ENCODE data around the gene IQCF2. TPM values are rescaled to one million over a fixed set of nuclear protein-coding genes. Genes with fewer than 3 reads are reported as not detected.
"Not testable (repeated sequence)": the region's sequence is repeated elsewhere in the genome, so short reads cannot be mapped to it uniquely, and the experiment has no call there.

The IQCF2 gene
- not detected in 2 replicates for total RNA-seq (2014; rRNA removed; shearing (Covaris generic))

DNA sequence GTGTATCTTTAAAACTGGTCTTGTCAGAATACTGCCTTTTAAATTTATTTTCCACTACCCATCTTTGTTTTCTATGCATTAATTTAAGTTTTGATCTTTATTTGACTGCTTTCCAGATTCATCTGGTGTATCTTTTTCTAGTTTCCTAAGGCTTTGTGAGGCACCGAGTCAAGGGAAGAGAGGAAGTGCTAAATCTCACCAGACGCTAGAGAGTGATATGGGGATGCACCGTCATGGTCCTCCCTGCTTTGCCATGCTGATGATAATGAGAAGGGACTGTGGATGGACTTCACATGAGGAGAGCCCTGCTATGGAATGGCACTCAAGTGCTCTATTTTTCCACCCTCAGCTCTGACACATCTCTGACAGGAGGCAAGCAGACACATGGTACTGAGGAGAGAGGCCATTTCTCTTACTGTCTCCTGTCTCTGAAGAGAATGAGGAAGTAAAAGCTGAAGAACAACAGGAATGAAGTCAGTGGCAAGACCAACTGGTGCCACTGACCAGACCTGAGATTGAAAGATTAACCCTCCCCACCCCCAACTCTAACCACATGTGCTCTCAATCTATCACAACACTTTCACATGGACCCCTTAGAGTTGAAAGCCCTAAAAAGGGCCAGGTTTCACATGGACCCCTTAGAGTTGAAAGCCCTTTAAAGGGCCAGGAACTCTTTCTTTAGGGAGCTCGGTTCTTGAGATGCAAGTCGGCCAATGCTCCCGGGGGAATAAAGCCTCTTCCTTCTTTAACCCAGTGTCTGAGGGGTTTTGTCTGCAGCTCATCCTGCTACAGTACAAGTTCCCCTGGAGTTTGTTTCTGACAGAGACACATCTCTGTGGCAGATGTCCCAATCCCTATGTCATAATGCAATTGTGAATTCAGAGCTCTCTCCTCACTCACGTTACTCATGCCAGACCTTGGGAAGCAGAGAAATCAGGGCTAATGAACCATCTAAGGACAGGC lies at the start of gene IQCF2:
Gene IQCF2 (plus strand): TSS at position 913 of the 963 bp plus-strand sequence. CDS start 52 bp downstream, outside the sequence.
- no peak for DNase-seq (ENCODE audit: low spot score)

DNA sequence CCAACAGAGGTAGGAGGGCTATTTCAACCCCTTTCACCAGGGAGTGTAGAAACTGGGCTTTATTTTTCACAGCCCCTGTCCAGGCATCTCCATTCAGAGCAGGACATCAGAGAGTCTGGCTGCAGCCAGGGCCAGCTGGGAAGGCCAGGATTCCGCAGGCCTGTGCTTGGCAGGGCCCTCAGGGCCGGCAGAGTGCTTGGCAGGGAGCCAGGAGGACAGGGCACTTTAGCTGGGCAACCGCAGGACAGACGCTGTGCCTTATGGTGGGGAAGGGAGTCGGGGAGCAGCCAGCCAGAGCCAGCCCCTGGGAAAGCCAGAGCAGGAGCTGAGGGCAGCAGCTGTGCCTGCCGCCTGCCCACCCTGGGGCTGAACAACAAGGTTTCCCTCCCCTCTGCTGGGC lies 47.9 kb upstream of the IQCF2 start:
- no peak for DNase-seq (ENCODE audit: low spot score)

DNA sequence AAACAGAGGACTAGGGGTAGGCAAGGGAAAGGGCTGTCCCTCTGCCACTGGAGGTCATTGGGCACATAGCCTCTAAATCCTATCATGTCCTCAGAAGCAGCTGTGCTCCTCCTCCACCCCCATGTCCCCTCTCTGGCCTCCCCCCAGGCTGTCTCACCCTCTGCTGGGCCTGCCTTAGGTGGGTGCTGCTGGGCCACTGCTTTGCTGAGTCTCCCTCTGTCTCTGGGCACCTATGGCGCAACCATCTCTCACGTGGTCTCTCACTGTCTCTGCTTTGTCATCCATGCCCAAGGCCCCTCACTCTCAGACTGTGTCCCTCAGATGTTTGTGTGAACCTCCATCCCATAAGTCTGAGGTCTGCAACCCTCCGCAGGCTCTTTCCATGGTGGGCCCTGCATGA lies 47.4 kb upstream of the IQCF2 start:
- no peak for DNase-seq (ENCODE audit: low spot score)

DNA sequence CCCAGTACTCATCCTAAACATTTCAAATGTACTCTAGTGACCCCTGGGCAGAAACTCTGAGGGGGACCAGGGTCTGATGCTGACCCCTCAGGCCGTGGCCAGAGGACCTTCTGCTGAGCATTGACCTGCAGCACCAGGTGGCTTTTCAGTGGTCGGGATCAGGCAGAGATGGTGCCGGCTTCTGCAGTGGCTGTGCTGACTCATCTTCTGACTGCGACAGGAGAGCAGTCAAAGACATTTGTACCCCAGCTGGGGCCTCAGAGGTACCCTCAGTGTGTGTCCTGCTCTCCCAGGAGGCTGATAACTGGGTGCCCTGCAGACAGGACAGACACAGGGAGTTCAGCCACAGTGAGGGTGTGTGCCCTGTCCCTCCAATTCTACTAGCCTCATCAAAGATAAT lies 45.8 kb upstream of the IQCF2 start:
- DNase-seq (ENCODE audit: low spot score) = no peak

DNA sequence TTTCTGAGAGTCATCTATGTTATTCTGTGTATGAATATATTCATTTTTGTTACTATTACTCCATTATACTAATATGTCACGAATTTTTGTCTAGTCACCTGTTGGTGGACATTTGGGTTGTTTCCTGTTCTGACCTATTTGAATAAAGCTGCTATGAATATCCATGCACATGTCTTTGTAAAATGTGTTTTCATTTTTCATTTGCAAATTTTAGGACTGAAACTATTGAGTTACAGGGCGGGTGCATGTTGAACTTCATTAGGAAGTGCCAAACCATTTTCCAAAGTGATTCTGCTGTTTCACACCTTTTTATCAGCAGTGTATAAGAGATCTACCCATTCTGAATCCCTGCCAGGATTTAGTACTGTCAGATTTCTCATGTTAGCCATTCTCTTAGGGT lies 44.7 kb upstream of the IQCF2 start:
- DNase-seq (ENCODE audit: low spot score) = no peak

DNA sequence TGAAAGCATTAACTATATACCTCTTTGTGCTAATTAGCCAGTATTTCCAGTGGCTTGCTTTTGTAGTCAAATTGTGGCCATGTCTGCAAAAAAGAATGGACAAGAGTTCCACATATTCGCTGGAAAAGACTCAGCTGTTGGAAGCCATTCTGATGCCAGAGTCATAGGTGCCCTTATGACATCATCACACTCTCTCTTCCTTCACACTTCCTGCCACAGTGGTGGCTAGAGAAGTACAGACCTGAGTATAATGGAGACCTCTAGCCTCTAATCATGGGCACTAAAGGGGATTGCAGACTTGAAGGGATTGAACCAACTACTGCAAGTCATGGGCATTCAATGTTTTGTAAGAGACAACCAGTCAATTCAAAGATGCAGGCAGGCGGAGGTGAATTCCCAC lies 44.0 kb upstream of the IQCF2 start:
- DNase-seq (ENCODE audit: low spot score) = no peak

DNA sequence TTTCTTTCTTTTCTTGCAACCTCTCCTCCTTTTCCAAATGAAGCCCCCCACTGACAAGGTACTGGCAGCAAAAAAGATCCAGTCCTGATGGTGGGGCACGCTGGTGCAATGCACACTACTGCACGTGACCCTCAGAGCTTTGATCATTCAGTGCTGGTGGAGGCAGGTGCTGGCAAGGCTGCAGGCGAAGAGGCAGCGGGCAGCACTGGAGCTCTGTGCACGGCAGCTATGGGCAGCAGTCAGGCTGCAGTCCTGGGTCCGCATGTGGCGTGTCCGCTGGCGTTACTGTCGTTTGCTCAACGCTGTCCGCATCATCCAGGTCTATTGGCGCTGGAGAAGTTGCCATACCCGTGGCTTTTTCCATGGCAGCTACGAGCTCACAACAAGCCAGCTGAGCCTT lies 42.3 kb upstream of the IQCF2 start:
- DNase-seq (ENCODE audit: low spot score) = no peak

DNA sequence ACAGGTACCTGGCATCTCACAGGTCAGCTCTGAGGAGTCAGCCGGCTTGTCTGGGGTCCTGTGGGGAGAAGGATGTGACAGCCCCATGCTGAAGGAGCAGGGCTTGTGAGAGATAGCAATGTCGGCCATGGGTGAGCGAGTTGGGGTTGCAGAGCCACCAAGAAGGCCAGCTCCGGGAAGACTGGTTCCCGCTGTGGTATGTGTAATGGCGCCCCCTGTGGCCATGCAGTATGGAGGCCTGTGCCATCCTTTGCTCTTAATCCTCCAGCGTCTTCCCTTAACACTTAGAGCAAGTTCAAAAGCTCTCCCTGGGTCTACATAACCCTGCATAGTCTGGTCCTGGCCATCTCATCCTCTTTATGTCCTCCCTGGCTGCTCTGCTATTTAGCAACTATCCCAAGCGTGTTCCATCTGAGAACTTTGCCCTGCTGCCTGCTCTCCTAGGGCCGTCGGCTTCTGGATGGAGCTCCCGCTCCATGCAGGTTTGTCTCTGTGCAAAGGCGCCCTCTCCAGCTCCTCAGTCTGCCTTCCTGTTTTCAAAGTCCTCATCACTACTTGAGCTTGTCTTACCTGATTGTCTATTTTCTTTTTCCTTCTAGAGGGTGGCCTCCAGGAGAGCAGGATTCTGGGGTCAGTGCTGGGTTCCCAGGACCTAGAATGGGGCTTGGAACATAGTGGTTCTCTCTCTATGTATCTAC lies 41.6 kb upstream of the IQCF2 start:
- no peak for DNase-seq (ENCODE audit: low spot score)

DNA sequence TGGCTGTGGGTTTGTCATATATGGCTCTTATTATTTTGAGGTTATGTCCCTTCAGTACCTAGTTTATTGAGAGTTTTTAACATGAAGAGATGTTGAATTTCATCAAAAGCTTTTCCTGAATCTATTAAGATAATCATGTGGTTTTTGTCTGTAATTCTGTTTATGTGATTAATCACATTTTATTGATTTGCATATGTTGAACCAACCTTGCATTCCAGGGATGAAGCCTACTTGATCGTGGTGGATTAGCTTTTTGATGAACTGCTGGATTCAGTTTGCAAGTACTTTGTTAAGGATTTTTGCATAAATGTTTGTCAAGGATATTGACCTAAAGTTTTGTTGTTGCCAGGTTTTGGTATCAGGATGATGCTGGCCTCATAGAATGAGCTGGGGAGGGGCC lies 33.1 kb upstream of the IQCF2 start:
- no peak for DNase-seq (ENCODE audit: low spot score)

DNA sequence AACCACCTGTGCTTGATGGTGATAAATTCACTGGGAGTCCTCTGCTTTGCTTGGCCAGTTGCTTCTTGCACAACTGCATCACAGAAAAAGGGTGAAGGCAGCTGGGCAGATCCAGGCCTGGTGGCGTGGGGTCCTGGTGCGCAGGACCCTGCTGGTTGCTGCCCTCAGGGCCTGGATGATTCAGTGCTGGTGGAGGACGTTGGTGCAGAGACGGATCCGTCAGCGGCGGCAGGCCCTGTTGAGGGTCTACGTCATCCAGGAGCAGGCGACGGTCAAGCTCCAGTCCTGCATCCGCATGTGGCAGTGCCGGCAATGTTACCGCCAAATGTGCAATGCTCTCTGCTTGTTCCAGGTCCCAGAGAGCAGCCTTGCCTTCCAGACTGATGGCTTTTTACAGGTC lies 31.1 kb upstream of the IQCF2 start:
- DNase-seq (ENCODE audit: low spot score) = no peak

DNA sequence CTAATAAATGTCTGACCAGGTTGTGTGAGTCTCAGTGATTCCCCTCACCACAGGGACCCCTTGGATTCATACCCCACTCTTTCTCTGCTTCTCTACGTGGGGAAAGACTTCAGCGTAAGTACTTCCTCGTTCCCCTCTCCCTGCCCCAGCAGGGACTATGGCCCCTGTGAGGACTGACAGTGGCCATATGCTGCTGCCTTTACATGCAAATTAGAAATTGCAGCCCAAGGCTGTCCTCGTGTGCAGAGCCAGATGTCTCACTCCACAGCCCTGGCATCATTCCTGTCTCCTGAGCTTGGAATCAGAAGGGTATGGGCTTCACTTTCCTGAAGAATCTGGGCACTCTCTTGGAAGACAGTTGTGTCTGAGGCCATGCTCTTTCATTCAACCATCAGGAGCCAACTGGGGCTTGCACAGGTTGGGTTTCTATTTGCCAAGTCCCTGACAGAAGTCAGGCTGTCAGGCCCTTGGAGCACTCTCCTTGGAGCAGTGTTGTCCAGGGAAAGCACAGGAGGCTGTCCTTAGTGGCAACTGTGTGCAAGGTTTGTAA lies 30.5 kb upstream of the IQCF2 start:
- no peak for DNase-seq (ENCODE audit: low spot score)

DNA sequence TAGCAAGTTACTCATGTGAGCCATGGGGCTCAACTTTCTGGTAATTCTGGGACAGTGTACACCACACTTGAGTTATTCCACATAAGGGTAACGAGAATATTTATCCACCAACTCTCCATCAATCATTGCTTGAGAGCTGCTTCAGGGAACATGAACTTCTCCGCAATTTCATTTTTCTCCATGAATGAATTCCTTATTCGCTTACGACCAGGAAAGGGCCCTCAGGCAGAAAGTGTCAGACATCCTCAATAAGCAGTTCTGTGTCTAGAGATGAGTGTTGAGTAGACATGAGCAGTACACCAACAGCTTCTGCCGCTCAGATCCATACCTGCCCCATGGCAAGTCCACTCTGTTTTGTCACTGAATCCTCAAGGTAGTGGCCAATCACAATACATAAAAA lies 24.8 kb upstream of the IQCF2 start:
- DNase-seq (ENCODE audit: low spot score) = no peak

DNA sequence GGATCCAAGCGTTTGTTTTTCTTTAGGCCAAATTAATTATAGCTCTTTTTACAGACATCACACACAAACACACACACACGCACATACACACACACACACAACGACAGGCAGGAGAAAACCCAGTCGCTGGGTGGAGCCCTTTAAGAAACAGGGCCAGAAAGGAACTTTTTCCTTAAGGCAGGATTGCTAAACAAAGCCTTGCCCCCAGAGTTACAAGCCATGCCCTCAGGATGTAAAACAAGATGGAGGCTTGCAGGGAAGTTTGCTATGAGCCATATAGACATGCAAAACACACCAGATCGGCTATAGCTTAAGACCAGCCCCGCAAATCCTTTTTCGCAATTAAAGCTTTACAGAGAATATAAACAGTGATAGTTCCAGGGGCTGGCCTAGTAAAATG lies 16.3 kb upstream of the IQCF2 start:
- no peak for DNase-seq (ENCODE audit: low spot score)

DNA sequence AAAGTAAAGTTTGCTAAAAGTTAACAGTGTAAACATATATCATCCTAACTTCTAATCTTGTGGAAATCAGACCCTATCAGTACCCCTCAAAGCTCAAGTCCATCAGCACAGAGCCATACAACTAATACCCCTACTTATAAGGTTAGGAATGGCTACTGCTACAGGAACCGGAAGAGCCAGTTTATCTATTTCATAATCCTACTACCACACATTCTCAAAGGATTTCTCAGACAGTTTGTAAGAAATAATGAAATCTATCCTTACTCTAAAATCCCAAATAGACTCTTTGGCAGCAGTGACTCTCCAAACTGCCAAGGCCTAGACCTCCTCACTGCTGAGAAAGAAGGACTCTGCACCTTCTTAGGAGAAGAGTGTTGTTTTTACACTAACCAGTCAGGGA lies 6.0 kb upstream of the IQCF2 start:
- DNase-seq (ENCODE audit: low spot score) = not testable (repeated sequence)

DNA sequence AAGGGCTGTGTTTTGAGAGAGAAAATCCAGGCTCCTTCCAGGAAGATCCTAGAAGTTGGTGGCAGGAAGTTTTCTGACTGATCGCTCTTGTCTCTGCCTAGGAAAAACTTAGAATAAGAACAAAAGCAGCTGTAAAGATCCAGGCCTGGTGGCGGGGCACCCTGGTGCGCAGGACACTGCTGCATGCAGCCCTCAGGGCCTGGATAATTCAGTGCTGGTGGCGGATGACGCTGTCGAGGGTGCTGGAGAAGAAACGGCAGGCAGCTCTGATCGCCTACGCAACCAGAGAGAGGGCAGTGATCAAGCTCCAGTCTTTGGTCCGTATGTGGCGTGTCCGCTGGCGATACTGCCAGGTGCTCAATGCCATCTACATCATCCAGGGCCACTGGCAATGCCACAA lies 1.5 kb downstream of the IQCF2 start:
- no peak for DNase-seq (ENCODE audit: low spot score)

DNA sequence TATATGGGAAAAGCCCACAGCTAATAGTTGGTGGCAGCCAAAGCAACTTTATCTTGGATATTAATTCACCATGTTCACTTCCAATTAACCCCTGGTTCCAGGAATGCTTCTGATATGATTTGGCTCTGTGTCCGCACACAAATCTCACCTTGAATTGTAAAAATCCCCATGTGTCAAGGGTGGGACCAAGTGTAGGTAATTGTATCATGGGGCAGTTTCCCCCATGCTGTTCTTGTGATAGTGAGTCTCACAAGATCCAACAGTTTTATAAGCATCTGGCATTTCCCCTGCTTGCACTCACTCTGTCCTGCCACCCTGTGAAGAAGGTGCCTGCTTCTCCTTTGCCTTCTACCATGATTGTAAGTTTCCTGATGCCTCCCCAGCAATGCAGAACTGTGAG lies 7.5 kb downstream of the IQCF2 start:
- not testable (repeated sequence) for DNase-seq (ENCODE audit: low spot score)

DNA sequence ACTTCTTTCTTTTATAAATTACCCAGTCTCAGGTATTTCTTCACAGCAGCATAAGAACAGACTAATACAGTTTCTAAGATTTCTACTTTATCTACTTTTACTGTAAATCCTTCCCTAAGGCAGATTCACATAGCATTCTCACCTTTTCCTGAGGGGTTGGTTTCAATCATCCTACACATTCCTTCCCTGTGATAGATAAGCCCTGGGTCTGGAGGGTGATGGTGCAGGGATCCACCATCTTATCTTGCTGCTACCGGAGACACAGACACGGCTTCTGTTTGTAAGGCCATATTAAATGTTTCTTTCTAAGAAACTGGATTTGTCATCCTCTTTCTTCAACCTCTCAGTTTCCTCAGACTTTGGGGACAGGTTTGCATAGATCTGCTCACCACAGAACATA lies 7.9 kb downstream of the IQCF2 start:
- DNase-seq (ENCODE audit: low spot score) = no peak

DNA sequence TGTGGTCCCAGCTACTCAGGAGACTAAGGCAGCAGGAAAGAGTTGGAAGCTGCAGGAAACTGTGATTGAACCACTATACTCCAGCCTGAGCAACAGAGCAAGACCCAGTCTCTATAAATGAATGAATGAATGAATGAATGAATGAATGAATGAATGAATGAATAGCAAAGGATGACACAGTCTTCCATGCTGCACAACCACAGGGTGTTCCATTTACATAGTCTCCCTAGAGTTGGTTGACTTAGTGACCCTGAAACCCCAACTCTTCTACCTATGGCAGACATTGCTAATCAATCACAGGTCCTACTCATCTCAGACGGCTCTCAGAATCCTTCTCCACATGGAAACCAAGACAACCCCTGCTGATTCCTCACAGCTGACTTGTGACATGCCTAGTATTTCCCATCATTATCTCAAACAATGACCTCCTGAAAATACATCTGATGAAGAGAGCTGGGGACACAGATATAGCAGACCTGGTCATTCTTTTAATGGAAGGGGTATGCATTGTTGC lies 11.9 kb downstream of the IQCF2 start:
- DNase-seq (ENCODE audit: low spot score) = no peak

DNA sequence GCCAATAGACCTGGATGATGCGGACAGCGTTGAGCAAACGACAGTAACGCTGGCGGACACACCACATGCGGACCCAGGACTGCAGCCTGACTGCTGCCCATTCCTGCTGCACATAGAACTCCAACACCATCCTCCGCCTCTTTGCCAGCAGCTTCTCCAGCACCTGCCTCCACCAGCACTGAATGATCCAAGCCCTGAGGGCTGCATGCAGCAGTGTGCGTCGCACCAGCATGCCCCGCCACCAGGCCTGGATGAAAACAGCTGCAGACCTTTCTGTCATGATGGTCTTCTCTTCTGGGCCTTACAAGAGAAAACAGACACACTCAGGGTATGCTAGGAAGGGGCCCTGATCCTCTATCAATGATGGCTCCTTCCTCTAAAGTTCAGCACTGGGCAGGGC lies 12.5 kb downstream of the IQCF2 start:
- DNase-seq (ENCODE audit: low spot score) = no peak

DNA sequence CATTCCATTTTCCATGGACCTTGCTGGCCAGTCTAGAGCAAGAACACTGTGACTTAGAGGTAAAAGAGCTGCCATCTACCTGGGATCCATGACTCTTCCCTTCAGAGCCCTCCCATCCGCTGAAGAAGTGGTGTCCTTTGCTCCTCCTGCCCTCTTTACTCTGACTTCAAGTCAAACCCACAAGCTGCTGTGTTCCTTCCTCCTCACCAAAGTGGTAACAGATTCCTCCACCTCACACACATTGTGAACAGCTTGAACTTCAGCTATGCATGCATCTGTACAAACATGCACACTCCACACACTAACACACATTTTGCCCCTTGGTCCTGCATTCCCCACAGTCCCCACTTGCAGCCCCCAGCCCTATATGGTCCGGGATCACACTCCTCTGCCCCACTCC lies 13.0 kb downstream of the IQCF2 start:
- DNase-seq (ENCODE audit: low spot score) = no peak

DNA sequence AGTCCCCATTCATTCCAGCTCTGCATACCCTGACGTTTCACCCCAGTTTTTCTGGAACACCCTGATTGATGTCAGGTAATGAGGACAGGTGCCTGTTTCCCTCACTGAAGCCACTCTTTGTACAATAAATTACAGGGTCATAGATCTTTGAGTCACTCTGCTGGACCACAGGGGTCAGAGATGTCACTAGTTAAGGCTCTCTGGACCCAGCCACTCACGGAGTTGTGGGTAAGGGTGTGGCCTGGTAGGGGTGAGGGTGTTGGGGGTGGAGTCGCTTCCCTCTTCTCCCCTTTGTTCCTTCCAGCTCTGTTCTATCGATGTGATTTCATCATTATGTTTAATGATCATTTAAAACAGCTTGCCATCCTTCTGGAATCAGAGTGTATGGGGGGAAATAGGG lies 13.5 kb downstream of the IQCF2 start:
- peak; percentile 15 for DNase-seq (ENCODE audit: low spot score)

DNA sequence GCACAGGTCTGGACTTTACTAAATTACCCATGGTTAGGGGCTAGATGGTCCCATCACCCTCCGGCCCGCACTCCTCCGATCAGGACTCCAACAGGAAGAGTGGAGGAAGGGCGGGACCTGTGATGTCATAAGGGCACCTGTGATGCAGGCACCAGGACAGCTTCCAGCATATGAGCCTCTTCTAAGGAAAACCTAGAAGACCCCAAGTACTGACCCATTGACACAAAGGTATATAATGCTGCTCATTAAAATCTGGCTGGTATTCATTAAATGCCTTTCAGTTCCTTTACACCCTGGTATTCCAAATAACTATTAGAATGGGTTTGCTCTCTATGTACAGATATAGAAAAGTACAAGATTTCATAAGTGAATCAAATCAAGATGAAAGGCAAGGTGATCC lies 14.1 kb downstream of the IQCF2 start, which contains the start of gene IQCF5:
Gene IQCF5 (minus strand): TSS at position 101 of the 400 bp plus-strand sequence. CDS start 70 bp downstream, at position 31.
- DNase-seq (ENCODE audit: low spot score) = no peak
